Activated CD4-positive, alpha-beta T cell treated with anti-CD3 and anti-CD28 coated beads for 1 hour (primary cell): ENCODE measurements around the gene NPM1.

ENCODE experiments used
- DNase-seq: peaks from one replicate; pipeline ENCODE4 v3.0.0-alpha.2; 2020

Gene NPM1

DNA sequence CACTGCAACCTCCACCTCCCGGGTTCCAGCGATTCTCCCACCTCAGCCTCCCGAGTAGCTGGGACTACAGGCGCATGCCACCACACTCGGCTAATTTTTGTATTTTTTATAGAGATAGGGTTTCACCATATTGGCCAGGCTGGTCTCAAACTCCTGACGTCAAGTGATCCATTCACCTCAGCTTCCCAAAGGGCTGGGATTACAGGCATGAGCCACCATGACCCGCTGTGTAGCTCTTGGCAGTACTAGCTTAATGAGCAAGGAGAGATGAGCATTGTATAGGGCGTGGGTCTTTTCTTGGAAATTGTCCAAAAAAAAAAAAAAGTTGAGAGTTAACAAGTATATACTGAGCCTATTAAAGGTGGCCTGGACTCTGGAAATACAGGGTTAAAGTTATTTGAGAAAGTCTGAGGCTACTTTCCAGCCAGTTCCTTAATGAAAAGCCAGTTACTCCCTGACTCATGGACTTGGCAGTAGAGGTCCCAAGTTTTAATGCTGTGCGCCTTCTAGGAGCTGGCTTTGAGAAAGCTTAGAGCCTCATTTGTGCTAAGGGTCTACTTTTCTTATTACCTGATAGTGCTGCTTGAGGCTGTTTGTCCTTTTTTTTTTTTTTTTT is 27.6 kb downstream of the NPM1 start:
- no peak for DNase-seq

DNA sequence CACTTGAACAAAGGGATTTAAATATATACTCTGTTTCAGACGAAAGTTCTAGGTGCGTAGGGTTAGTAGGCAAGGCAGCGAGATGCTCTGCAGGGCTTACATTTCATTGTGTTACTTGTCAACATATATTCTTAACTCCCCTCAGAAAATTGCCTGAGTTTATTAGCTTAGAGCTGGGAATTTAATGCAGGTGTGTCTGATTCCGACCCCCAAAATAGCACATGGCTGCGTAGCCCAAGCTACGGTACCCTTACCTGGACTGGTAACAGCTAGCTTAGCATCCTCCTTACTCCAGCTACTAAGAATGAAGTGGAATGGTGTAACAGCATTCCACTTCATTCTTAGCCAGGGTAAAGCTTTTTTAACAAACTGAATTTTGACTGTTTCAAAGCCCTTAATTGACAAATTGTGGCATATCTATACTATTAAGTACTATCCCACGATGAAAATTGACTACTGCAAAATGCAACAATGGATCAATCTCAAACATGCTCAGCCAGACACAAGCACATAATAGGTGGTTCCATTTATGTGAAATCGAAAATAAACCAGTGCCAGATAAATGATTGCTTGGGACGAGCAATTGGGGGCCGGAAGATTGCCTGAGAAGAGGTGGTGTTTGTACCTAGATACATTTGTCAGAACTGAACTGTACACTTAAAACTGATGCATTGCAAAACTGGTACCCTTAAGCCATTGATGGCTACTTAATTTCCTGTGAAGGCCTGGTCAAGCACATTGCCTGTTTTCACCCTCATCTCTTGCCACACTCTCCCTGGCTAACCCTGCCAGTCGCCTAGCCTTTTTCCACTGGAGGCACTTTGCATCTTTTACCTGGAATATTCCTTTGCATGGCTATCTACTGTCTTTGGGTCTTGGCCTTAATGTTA is 28.8 kb downstream of the NPM1 start:
- peak; percentile 0 for DNase-seq

DNA sequence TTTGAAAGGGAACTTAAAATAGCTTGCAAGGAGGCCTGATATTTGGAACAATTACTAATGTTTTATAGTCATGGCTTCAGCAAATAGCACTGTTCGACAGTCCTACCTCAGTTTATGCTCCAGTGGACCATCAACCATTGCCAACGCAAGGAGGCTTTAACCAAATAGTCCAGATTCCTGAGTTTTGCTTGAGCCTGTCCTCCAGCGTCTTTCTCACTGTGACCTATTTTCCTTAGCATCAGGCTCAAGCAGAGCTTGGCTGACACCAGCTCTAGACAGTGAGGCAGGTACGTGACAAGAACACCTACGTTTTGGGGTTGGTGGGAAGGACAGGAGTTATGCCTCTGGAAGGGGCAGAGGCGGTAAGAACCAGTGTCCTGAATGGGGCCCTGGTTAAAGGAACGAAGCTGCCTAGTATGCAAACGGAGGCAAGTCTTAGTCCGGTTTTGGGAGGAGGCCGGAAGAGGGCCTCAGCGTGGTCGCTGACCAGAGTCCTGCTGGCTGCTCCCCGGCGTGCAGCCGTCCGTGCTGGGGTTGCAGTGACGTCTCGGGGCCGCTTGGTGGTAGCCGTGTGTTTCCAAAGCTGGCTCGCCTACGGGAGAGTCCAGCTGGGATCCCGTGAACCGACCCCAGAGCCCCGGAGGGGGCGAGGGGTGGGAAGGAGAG is 30.8 kb downstream of the NPM1 start:
- no peak for DNase-seq

- DNase-seq = no peak
Measured at GRCh38 chr5:171418982-171419687, 31.5 kb downstream of the NPM1 start, which contains the start of gene FGF18. TSS of gene FGF18 (plus strand) at chr5:171419647. CDS start at chr5:171420200, 553 bp downstream.

DNA sequence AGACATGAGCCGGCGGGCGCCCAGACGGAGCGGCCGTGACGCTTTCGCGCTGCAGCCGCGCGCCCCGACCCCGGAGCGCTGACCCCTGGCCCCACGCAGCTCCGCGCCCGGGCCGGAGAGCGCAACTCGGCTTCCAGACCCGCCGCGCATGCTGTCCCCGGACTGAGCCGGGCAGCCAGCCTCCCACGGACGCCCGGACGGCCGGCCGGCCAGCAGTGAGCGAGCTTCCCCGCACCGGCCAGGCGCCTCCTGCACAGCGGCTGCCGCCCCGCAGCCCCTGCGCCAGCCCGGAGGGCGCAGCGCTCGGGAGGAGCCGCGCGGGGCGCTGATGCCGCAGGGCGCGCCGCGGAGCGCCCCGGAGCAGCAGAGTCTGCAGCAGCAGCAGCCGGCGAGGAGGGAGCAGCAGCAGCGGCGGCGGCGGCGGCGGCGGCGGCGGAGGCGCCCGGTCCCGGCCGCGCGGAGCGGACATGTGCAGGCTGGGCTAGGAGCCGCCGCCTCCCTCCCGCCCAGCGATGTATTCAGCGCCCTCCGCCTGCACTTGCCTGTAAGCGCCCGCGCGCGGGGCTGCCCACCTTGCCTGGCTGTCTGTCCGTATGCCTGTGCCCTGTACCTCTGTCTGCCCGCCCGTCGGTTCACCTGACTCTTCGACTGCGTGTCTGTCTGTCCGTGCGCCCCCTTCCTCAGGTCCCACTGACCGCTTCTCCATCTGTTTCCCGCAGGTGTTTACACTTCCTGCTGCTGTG is 32.2 kb downstream of the NPM1 start:
- DNase-seq = no peak

DNA sequence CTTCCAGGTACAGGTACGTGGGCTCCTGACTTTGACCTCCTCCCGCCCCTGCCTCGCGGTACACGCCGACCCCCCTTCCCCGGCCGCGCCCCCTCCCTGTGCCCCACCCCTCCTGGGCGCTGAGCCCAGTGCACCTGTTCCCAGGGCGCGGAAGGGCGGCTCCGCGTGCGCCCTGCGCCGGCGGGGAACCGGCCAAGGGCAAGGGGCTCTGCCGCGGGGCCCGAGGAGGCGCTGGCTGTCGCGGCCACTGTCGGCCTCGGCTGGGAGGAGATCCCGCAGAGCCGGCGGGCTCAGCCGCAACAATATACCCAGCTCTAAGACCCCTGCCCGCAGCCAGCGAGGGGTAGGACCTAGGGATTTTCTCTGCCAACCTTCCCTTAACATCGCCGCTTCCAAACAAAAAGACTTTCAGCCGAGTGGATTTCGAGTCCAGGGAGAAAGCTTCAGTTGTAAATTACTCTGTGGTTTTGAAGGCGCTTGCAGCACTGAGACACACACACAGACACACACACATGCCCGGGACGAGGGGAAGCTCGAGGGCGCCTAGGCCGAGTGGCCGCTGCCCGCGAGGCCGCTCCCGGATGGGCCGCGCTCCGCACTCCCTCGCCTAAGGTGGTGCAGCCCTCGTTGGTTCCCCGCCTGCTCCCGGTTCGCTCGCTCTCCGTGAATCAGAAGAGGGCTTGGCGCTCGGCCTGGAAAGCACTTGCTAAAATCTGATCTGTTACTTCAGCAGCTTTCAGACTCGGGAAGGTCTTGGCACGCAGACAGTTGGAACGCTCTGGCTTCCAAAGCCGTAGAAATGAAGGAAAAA is 33.0 kb downstream of the NPM1 start:
- no peak for DNase-seq

GRCh38 chr5:171421331-171422262 is 33.9 kb downstream of the NPM1 start:
- no peak for DNase-seq

GRCh38 chr5:171422495-171422894 is 34.8 kb downstream of the NPM1 start:
- DNase-seq = no peak

DNA sequence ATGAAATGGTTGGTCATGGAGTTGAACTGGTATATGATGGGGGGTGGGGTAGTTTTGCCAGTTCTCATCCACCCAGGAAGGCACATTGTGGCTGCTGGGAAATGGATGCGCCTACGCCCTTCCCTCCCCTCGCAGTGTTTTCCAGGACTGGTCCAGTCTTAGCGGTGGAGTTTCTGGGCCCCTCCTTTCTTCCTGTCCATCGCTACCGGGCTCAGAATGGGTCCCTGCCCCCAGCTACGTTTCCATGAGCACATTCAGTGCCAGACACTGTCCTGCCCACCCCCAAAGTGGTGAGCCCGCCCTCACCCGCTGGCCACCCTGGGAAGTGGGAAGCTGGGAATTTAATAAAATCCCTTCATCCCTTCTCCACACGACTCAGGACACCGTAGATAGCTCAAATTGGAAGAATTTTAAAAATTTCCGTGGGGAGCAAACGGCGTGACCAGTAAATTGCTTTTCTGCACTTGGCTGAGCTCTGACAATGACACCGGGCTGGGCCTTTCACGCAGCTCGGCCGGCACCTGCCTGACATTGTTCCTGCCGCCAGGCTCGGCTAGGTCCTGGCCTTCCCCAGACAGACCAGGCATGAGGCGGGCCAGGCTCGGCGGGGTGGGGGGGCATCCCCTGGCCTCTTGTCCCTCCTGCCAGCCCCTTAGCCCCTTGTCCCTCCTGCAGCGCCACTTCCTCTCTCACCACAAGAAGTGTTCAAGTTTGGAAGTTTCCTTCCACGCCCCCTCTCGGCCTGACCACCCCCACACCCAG is 35.4 kb downstream of the NPM1 start:
- DNase-seq = no peak

GRCh38 chr5:171424726-171425125 is 37.1 kb downstream of the NPM1 start:
- no peak for DNase-seq

DNA sequence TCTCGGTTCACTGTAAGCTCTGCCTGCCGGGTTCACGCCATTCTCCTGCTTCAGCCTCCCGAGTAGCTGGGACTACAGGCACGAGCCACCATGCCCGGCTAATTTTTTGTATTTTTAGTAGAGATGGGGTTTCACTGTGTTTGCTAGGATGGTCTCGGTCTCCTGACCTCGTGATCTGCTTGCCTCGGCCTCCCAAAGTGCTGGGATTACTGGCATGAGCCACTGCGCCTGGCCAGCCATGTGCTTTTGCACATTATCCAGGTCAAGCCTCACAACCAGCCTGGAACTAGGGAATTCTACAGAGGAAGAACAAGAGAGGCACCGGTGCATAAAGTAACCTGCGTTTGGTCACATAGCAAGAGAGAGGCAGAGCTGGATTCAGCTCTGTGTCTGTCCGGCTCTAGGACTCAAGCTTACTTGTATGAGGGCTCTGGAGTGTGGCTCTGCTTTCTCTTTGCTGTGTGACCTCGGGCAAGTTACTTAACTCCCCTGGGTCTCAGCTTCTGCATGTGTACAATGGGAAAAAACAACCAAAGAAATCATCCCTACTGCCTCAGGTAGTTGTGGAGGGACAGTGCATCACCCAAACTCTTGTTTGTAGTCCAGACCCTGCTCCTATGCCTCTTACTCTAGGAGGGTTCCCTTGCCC is 38.1 kb downstream of the NPM1 start:
- no peak for DNase-seq

GRCh38 chr5:171426266-171426665 is 38.6 kb downstream of the NPM1 start:
- DNase-seq = no peak

GRCh38 chr5:171426680-171427079 is 39.0 kb downstream of the NPM1 start:
- DNase-seq = no peak

- DNase-seq = no peak
Measured at GRCh38 chr5:171427318-171428167, 39.9 kb downstream of the NPM1 start.

DNA sequence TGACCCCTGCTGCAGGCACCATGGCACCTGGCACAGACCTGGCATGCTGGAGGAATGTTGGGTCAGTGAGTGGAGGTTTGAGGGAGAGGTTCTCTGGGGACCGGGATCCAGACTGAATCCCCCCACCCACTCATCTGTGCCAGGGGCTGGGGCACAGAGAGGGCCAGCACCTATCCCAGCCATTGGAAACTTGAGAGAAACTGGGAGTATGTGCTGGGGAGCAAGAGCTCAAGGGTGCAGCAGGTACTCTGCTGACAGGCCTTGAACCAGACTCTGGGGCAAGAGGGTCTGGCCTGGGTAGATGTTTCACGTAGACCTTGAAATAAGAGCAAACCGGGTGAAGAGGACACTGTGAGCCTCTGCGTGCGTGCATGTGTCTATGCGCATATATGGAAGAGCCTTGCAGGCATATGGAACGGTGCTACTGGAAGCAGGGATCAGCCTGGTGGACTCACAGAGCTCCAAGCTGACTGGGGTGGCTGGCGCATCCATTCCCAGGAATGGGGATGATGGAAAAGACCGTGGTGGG is 40.6 kb downstream of the NPM1 start:
- no peak for DNase-seq

DNA sequence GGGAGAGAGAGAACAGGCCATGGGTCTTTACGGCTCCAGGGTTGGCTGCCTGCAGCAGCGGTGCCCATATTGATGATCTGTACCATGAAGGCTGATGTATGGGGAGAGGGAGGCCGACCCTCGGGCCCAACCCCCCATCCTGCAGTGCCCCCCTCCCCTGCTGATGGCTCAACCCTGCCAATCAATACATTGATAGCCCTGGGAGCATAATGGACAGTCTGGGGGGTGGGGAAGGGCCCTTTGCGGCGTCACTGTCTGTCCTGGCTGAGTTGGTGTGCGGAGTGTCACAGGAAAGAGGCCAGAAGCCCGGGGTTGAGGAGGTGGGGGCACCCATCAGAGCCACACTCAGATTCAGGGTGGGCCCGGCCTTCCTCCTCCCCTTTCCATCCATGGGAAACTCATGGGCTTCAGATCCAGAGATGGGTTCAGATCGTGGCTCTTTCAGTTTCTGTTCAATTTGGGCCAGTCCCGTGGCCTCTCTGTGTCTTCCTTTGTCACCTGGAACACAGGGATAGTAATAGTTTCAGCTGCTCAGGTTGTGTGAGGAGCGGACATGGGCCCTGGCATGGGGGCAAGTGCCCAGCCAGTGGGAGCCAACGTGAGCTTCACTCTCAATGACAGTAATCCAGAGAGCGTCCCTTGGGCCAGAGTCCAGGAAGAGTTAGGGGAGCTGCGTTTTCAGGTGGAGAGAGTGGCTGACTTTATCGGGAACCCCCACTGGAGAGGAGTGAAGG is 41.3 kb downstream of the NPM1 start:
- DNase-seq = no peak

DNA sequence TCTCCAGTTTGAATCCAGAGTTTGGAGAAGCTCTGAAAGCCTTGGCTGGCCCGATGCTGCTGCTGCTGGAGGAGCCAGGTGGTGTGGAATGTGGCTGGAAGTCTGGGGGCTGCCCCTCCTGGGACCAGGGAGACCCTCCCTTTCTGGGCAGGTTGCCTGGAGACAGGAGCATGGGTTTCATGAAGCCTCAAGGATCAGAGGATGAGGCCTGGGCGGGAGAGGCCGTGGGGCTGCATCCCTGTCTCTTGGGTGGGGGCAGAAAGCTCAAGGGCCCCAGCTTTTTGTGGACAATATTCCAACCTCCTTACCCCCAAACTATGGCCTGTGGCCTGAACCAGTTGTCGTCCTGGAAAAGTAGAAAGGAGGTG is 41.9 kb downstream of the NPM1 start:
- DNase-seq = no peak
